SU-DHL-6 (cell line): ENCODE data around the gene GGT6.

Experiments used
- H2AFZ ChIP-seq: fragments of 200-600 bp; sonication (generic); 2 replicates; pipeline ENCODE4 v1.6.1; 2014; ENCODE audit warnings: low read depth, mild to moderate bottlenecking, moderate library complexity, mixed read lengths, antibody characterized with exemption, low read length; ENCODE audit not compliant: severe bottlenecking
- H3F3A ChIP-seq: fragments of 200-600 bp; shearing (Covaris generic); 2 replicates; pipeline ENCODE4 v1.6.0; 2016; ENCODE audit warnings: antibody characterized with exemption, mild to moderate bottlenecking; ENCODE audit not compliant: insufficient read depth
- H3K27ac ChIP-seq: fragments of 200-600 bp; sonication (generic); 2 replicates; pipeline ENCODE4 v1.5.1; 2016; ENCODE audit warnings: low read depth, mild to moderate bottlenecking, low read length, moderate library complexity, mixed read lengths
- H3K27me3 ChIP-seq: fragments of 200-600 bp; sonication (generic), shearing (Covaris generic); 2 replicates; pipeline ENCODE4 v1.6.0; 2014; ENCODE audit warnings: mild to moderate bottlenecking, low read length
- H3K36me3 ChIP-seq: fragments of 200-600 bp; sonication (generic); 2 replicates; pipeline ENCODE4 v1.6.1; 2014; ENCODE audit warnings: mild to moderate bottlenecking, low read length, mixed read lengths
- H3K4me2 ChIP-seq: fragments of 300-600, 200-600 bp; shearing (Covaris generic), sonication (generic); 2 replicates; pipeline ENCODE4 v1.6.0; 2014; ENCODE audit warnings: low read length, low read depth, mild to moderate bottlenecking; ENCODE audit not compliant: poor library complexity, severe bottlenecking
- H3K4me3 ChIP-seq: fragments of 200-600 bp; sonication (generic); 2 replicates; pipeline ENCODE4 v1.5.1; 2014; ENCODE audit warnings: antibody characterized with exemption, low read length, mild to moderate bottlenecking, mixed read lengths; ENCODE audit not compliant: insufficient read depth, poor library complexity, severe bottlenecking
- H3K79me2 ChIP-seq: fragments of 200-600 bp; sonication (generic); 2 replicates; pipeline ENCODE4 v1.6.1; 2014; ENCODE audit warnings: mild to moderate bottlenecking, low read length, moderate library complexity; ENCODE audit not compliant: insufficient read depth
- H3K9ac ChIP-seq: fragments of 200-600 bp; sonication (generic); 2 replicates; pipeline ENCODE4 v1.7.0; 2014; ENCODE audit warnings: mild to moderate bottlenecking, low read length
- H3K9me2 ChIP-seq: fragments of 200-600 bp; sonication (generic); replicated peaks from 2 replicates; pipeline ENCODE4 v1.6.1; 2014; ENCODE audit warnings: low read length; ENCODE audit not compliant: insufficient read depth
- H3K9me3 ChIP-seq: fragments of 200-600 bp; sonication (generic); 2 replicates; pipeline ENCODE4 v1.6.1; 2014; ENCODE audit warnings: low read length, mixed read lengths; ENCODE audit not compliant: insufficient read depth
- H4K20me1 ChIP-seq: fragments of 200-600 bp; sonication (generic); 2 replicates; pipeline ENCODE4 v1.6.1; 2014; ENCODE audit warnings: low read depth, mild to moderate bottlenecking, antibody characterized with exemption, low read length, moderate library complexity, mixed read lengths
- CTCF ChIP-seq: fragments of 200-600 bp; sonication (generic); IDR thresholded peaks from one replicate; pipeline ENCODE4 v1.5.1; 2017; ENCODE audit warnings: antibody characterized with exemption, mild to moderate bottlenecking, low read length, moderate library complexity; ENCODE audit not compliant: insufficient read depth, poor library complexity, severe bottlenecking
- EZH2phosphoT487 ChIP-seq: fragments of 200-600 bp; sonication (generic), shearing (Covaris generic); conservative IDR thresholded peaks from 2 replicates; pipeline ENCODE4 v1.6.1; 2018; ENCODE audit warnings: mild to moderate bottlenecking, antibody characterized with exemption, low read length, moderate library complexity, mixed read lengths

Gene GGT6

GRCh38 chr17:4509401-4509800 lies 51.0 kb downstream of the GGT6 start:
- TF ChIP-seq CTCF = no peak
- TF ChIP-seq EZH2phosphoT487 = no peak
- H2AFZ ChIP-seq = no peak overlapping the region
- H3K9me2 ChIP-seq = no peaks in the 10 kb centered on the region
- no peaks in the 10 kb centered on the region for H4K20me1 ChIP-seq
- H3K4me3 ChIP-seq = no peak overlapping the region
- no peak overlapping the region for H3K9ac ChIP-seq
- no peaks in the 10 kb centered on the region for H3K9me3 ChIP-seq
- no peak overlapping the region for H3K4me2 ChIP-seq
- H3F3A ChIP-seq = no peaks in the 10 kb centered on the region
- H3K36me3 ChIP-seq = no peaks in the 10 kb centered on the region
- H3K79me2 ChIP-seq = no peaks in the 10 kb centered on the region
- H3K27ac ChIP-seq = no peak overlapping the region
- H3K27me3 ChIP-seq = no peaks in the 10 kb centered on the region

- Histone ChIP-seq H3K36me3 (no peaks in the 10 kb centered on the region), H2AFZ (no peak overlapping the region), H4K20me1 (no peaks in the 10 kb centered on the region), H3K4me3 (no peak overlapping the region), H3K27me3 (no peaks in the 10 kb centered on the region), H3K27ac (no peak overlapping the region), H3K9me3 (no peaks in the 10 kb centered on the region), H3K9me2 (no peaks in the 10 kb centered on the region), H3K9ac (no peak overlapping the region), H3K79me2 (no peaks in the 10 kb centered on the region), H3F3A (no peaks in the 10 kb centered on the region), H3K4me2 (no peak overlapping the region)
- TF ChIP-seq EZH2phosphoT487 (no peak), CTCF (no peak)
Measured at GRCh38 chr17:4508207-4508606, 52.2 kb downstream of the GGT6 start.

GRCh38 chr17:4507361-4508111 lies 52.8 kb downstream of the GGT6 start:
- Histone ChIP-seq H3K4me3 (no peak overlapping the region), H2AFZ (no peak overlapping the region), H3K27me3 (no peaks in the 10 kb centered on the region), H3K4me2 (no peak overlapping the region), H3K79me2 (no peaks in the 10 kb centered on the region), H3K9me2 (no peaks in the 10 kb centered on the region), H4K20me1 (no peaks in the 10 kb centered on the region), H3K9ac (no peak overlapping the region), H3K36me3 (no peaks in the 10 kb centered on the region), H3K9me3 (no peaks in the 10 kb centered on the region), H3F3A (no peaks in the 10 kb centered on the region), H3K27ac (no peak overlapping the region)
- TF ChIP-seq CTCF (no peak), EZH2phosphoT487 (no peak)
